Activated naive CD4-positive, alpha-beta T cell (primary cell): Measurements from ENCODE around the gene CLCN5.

Experiments used
- DNase-seq, 4 experiments: peaks; one replicate each; lab custom pipeline; 2025; lab: John Stamatoyannopoulos, UW

Gene CLCN5

DNA sequence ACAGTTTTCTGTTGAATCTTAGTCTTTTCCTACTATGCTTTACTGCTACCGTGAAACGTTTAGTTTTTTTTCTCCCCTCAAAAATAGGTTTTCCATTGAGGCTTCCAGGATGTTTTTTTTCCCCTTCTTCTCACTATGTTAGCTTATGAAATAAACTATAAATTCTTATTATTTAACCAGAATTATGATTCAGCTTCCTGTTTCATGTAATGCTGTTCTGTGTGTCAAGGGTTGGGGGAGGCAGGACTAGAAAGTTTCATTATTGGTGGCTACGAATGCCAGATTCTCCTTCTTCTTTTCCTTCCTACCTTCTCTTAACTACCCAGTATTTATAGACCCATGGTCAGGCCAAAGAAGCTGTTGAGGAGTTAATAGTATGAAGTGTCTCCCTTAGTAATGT is 11.8 kb downstream of the CLCN5 start:
- DNase-seq: no peak

DNA sequence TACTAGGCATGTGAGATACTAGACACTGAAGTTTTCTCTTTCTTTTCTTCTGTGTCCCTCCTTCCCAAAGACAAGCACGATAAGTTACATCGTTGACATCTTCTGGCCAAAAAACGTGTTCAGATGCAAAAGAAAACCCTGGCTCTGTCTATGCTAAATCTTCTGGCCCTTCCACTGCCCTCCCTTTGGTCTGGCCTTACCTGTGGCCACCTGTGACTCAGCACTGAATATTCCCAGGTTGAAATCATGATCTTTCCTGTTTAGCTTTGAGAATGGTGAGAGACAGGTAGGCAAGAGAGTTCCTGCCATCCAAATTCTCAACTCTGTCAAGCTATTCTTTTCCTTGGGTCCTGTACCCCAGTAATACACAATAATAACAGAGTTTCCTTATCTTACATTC is 12.3 kb downstream of the CLCN5 start:
- DNase-seq: no peak

DNA sequence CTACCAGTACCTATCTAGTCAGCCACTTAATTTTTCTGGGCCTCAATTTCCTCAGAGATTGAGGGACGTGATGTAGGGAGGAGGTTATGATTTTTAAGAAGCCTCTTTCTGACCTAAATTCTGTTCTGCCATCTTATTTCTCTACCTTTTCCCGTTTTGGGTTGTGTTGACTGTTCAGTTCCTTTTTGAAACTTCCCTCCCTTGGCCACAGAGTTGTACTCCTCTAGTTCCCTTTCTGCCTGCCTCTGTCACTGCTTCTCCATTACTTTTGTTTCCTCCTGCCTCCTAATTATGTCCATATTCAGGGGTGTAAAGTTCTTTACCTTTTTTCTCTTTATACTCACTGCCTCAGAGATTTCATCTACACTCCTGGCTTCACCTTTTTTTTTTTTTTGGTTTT is 25.4 kb downstream of the CLCN5 start:
- DNase-seq: no peak

DNA sequence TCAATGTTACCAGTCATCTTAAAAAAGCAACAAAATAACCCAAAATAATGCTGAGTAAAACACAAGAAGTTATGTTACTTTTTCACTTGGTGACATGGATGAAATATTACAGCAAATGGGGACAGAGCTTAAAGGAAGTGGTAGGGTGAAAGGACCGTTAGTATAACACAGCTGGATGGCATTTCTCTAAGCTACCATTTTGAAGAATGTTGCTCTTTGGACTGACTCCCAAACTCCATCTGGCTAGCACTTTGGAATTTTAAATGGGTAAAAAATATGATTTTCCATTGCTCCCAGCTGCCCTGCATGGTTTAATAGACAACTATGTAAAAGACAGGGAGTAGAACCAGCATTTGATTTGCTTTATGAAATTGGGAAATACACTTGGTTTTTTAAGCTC is 27.6 kb downstream of the CLCN5 start:
- no peak for DNase-seq

DNA sequence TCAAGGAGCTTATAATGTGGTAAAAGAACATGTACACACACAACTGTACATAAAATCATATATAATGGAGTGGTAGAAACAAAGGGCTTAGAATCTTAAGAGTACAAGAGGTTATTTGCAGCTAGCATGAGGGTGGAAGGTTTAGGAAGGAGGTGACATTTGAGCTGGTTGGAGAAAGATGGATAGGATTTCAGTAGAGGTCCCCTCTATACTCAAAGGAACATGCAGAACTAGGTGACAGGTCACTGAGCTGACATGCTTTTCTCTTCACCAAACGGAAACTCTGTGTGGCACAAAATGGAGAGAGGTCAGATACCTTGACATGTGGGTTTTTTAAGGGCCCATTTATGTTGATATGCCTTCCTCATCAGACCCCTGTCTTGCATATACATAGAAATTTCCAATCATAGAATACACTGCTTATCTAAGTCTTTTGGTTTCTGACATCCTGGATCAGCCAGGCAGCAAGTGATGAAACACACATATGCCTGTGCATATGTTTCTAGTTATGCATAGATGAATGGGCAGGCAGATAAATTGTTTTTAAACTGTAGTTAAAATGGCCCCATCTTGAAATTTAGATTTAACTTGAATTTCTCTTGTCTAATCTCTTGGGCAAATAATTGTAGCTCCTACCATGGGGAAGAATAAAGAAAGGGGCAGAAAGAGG is 29.3 kb downstream of the CLCN5 start:
- DNase-seq: no peak

DNA sequence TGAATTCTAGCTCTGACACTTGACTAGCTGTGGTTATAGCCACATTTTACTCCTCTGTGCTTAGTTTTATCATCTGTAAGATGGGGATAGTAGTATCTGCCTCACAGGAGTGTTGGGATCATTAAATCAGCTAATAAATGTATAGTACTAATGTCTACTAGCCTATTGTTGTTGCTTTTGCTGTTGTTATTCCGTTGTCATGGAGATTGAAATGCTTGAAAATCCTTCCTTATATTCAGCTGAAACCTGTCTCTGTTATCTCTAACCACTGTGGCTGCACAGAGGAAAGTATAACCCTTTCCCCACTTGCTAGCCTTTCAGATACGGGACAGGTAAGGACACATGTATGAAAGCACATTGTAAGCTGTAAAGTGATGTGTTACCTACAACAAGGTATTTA is 33.9 kb downstream of the CLCN5 start:
- no peak for DNase-seq

DNA sequence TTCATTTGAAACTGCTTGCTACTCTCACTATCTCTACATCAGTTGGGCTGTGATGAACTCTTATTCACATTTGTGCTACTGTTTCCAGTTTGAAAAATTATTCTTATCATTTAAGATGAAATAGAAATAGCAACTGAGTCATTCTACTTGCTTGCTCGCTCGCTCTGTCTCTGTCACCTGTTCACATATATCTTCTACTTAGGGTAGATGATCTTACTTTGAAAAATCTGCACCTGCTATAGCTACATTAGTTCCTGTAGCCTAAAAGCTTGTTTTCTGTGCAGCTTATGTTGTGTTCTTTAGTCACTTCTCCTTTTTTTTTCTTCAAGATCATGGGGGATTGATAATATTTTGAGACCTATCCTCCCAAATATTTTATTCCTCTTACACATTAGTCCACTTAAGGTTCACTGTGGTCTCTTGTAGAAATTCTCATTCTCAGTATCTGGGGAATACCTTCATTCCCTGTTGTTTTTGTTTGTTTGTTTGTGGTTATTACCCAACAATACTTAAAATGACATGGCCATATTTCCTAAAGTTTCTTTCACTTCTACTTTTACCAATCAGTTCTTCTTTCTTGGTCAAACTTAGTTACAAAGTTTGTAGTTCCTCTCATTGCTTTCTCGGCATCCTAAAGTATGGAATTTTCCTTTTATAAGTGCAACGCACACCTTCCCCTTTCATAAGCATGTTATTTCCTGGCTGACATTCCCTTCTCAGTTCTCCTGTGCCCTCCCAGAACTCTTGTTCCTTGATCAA is 36.5 kb downstream of the CLCN5 start:
- no peak for DNase-seq

DNA sequence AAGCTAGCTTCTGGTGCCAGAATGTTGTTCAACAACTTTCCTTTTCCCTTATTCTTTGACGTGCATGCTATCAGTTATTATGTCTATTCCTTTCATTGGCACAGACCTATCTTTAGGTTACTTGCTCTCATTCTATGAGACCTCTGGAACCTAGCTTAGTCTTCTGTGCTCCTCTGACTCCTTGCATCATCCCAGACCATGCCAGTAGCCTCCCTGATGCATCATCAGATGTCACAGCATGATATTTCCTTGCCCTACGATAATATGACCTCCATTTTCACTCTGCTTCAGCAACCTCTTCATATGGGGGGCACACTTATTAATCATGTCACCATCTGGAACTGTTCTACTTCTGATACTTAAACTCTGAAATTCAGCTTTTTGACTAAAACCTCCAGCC is 37.2 kb downstream of the CLCN5 start:
- no peak for DNase-seq

DNA sequence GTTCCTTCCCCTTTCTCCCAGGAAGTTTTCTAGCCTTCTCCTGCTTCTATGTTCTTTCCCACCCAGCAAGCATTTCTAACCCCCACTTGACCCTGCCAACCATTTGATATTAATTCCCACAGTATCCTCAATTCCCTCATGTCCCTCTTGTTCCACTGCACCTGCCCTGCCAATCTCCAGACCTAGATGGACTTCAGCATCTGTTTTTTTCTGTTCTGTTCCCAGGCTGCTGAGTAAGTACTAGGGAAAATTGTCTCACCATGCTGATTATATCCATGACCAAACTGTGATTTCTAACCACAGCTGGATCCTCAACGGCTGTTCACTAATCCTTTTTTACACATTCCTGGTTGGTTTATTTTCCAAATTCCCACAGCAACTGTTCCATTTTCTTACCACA is 37.7 kb downstream of the CLCN5 start:
- DNase-seq: no peak

DNA sequence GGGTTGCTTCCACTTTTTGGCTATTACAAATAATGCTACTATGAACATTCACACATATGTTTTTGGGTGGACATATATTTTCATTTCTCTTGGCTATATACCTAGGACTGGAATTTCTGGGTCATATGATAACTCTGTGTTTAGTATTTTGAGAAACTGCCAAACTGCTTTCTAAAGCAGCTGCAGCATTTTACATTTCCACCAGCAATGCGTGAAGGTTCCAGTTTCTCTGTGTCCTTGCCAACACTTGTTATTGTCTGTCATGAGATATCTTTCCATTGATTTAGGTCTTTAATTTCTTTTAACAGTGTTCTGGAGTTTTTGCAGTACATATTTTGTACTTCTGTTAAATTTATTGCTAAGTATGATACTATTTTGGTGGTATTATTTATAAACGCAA is 48.3 kb downstream of the CLCN5 start:
- no peak for DNase-seq

DNA sequence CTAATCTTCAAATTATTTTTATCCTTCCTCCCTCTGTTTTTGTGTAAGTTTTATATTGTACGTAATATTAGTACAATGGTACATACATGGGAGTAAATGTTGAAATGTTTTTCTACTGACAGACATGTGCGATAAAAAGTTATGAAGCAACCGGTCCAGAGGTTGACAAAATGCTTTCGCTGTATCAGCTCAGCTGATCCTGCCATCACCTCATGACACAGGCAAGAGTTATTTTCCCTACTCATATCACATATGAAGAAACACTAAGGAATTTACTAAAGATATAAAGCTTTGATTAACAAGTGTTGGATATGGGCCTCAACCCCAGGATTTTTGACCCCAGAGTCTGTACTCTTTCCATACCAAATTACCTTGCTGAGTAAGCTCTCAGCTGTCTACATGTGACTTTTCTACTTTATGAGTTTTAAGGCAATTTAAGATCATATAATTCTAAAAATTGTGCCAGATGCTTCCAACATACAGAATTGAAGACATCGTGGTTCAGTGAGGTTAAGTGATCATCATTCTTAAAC is 50.0 kb downstream of the CLCN5 start:
- DNase-seq: no peak

DNA sequence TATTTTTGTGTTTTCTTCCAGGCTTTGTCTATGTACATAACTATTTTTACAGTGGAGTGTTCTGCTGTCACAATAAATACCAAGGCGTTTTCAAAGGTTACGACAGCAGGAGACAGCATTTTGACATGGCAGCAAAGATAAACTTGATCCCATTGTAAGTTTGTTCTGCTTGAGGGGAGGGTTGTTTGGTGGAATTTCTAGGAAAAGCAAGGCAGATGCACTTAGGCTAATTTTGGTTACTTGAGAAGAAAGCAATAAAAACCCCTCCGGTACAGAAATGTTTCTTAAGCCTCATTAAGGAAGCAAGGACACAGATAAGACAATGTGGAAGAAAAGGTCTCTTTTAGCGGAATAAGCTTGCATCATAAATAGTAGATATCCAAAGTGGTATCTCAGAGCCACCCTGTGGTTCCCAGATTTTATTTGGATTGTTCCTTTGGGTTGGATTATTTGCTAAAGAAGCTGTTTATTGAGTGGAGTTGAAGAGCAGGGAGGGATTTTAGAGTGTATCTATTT is 54.3 kb downstream of the CLCN5 start:
- DNase-seq: no peak

DNA sequence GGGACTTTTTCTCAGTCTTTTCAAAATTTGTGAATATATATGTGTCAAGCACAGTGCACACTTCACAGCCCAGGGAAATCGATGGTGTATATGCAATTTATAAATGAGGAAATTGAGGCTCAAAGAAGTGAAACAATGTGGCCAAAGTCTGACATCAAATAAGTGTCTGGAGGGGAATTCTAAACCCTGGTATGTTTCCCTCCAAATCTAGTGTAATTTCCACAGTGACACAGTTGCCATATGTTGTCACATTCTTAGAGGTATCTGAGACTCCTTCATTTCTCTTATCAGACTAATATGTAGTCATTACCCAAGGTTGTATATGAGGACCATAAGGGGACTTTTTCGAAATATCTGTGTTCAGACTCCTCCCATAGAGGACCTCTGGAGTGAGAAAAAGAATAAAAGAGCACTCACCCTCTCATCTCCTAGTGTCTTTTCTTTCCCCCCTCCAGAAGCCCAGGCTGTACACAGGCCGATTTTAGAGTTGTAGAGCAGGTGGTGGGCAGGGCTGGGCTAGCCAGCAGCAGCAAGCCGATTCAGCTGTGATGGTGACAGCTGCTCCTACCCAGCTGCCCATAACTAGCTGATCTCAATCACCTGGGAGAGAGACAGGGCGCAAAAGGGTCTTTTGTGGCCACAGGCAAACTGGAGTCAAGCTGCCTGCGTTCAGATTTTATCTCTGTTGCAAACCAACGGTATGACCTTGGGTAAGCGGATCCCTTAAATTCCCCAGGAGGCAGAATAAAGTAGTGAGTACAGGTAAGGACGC is 55.1 kb downstream of the CLCN5 start:
- no peak for DNase-seq

DNA sequence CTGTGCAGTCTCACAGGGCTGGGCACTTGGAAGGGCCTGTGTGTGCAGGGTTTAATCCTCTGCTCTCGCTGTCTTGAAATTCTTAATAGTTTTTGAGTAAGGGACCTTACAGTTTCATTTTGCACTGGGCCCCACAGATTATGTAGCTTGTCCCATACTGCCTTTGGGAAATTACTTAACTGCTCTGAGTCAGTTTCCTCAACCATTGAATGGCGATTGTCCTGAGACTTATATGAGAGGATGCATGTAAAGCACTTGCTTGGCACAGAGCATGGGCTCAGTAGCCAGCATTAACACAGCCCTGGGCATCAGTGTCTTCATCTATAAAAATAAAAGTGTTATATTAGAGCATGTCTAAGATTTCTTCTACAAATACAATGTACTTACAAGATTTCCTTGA is 55.8 kb downstream of the CLCN5 start:
- no peak for DNase-seq

DNA sequence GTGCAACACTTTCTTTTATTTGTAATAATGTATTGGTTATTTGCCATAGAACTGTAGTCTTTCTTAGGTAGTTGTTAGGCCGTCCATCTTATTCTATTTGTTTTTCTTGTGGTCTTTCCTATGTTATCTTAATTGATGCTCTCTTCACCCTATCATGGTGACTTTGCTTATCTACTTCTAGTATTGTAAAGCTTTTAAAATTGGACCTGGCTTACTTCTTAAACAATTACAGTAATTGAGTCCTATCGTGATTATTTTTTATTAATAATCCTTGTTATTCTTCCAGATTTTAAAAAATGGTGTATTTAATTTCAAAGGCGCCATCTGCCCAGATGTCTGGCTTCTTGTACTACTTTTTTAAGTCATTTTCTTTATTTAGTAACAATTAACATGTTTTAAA is 63.7 kb downstream of the CLCN5 start:
- no peak for DNase-seq

DNA sequence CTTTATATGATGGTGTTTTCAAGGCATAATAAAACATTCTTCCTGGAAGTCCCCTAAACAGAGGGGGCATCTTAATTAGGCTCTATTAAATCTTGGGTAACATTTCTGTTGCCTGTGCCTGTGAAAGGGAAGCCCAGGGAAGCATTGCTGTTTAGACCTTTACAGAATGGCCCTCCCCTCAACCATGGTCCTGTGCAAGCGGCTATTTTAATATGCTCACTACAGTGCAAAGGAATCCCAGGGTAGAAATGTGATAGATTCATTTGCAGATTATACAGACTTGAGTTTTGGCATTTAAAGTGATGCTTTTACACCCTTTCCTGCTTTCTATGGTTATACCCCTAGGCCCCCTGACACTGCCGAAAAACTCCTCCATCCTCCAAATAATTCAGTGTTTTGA is 65.3 kb downstream of the CLCN5 start:
- DNase-seq: no peak

DNA sequence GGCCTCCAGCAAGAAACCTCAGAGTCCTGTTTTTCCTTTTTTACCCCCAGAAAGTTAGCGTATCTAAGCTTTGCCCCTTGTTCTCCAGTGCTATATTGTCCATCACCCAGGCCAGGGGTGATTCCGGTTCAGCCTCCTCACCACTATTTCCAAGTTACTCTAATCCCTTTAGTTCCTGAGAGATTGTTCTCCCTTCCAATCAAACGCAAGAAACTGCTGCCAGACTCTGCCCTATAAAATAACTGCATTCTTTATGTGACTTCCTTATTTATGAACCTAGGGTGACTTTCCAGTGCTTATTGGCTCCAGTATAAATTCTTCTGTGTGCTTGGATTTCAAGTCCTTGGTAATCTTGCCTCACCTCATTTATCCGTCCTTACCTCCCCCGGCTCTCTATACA is 65.7 kb downstream of the CLCN5 start:
- DNase-seq: no peak

DNA sequence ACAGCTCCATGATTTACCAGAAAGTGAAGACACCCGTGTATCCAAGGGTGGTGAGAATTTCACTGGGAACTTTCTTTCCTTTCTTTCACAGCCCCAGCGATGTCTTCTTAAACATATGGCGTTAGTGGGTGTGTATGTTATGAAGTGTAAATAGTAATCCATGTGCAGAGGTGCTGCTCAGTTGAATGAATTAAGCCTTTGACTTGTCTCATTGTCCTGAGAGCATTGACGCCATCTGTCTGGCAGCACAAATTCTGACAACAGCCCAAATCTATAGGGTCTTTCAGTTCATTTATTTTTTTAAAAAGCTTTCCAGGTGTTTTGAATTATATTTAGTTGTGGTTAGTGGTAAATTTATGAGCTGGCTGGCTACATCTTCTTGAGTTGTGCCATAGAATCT is 69.4 kb downstream of the CLCN5 start:
- DNase-seq: no peak

DNA sequence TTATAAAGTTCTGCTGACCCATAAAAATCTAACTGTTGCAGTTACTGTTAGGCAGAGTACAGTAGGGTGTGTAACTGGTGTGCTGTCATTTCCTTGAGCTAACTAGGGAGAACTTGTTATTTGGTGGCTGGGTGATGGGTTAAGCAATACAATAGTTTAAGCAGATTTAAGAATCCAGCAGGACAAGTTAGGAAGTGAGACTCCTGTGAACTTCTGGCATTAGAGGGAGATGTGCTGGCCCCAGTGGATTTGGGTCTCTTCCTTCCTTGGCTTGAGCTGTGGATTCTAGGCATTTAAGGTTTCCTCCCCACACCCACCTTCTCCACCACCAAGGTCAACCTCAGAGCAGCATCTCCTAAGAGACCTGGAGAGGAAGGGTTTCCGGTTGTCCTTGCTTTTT is 70.5 kb downstream of the CLCN5 start:
- DNase-seq: no peak

DNA sequence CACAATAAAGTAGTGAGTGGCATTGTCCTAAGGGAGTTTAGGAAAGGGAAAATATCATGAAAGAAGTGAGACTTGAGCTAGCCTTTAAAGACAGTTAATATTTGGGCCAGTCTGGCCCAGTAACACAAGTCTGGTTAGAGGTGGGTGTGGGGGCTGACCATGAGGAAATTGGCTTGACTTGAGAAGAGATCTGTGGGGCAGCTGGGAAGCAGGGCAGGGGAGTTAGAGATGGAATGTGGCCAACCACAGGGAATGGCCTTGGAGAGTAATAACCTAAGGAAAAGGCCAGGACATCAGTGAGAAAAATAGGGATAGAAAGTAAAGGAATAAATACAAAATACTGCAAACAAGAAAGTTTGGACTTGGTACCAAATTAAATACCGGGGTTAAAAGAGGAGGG is 71.3 kb downstream of the CLCN5 start:
- no peak for DNase-seq

DNA sequence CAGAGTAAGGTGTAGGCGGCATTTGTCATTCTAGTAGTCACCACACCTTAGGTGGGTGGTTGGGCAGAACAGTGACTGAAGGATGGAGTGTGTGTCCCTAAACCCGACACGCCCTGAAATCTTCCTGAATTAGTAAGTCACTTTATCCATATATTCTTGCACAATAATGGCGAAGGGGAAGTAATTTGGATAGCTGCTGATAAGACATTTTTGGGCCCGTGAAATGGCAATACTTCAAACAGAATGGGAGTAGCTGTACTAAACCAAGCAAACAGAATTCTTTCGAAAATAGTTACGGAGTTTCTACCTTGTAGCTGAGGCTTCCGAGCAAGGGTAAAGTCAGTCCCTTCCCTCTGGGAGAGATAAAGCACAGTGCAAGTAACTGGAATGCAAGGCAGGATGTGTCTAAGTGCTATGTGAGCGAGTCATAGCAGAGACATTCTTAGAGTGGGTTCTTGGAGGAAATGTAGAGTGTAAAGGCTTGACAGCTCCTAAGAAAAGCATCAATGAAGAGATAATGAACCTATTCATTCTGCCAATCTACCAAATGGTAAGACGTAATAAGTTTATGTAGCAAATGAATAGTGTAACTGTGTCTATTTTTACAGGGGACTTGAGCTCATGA is 72.8 kb downstream of the CLCN5 start:
- DNase-seq: no peak

DNA sequence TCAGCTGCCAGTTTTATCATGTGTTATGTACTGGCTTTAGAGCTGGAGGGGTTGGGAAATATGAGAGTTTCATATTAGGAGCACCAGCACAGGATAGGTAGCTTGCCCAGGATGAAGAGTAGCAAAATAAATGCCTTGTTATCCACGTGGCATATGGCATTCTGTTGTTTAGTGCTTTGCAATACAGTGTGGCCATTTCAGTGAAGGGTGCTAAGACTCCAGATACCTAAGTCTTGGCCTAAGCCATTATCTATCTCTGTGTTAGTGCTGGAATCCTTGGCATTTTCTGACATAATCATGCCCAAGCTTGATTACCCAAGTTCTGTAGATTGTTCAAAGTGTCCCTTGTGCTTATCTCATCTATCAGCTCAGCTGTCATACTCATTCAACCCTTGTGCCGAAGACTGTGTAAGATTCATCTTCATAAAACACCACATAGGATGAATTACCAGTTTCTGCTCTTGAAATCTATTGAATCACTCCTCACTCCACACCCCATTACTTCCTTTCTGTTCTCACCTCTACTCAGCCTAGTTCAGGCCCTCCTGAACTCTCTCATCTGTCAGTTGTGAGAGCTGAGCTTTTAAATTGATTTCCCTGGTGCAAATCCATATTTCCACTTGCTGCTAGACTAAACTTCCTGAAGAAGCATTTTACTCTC is 73.5 kb downstream of the CLCN5 start:
- DNase-seq: no peak
